ENCODE results near the gene RIOK3.

GRCh38 chr18:23438608-23439366, 14.3 kb upstream of the RIOK3 start:
- no peak for TF ChIP-seq CTCF (IDR thresholded peaks at IDR 0.05)
- TF ChIP-seq POLR2A (IDR thresholded peaks at IDR 0.05): no peak
